Central memory CD8-positive, alpha-beta T cell (primary cell): ENCODE measurements around the gene D2HGDH.
"Not testable (repeated sequence)": the region's sequence is repeated elsewhere in the genome, so short reads cannot be mapped to it uniquely, and the experiment has no call there.

ENCODE experiments used
- ATAC-seq: fragments of 150-1000 bp; cut with Tn5 transposase; replicated peaks from 2 replicates; pipeline ENCODE4 v1.10.0; 2022; ENCODE audit warnings: mild to moderate bottlenecking, moderate FRiP score, moderate number of reproducible peaks; ENCODE audit not compliant: poor library complexity, severe bottlenecking; ENCODE audit errors: extremely low read depth
- DNase-seq, 2 donors: peaks; one replicate each; pipeline ENCODE4 v3.0.0; 2021; ENCODE audit warnings: low spot score in 2 of 2
- H3K27ac Mint-ChIP-seq: one replicate; pipeline ENCODE4 v1.8.0; 2022; ENCODE audit warnings: low read depth, mild to moderate bottlenecking, moderate library complexity, mixed read lengths
- H3K27me3 Mint-ChIP-seq: one replicate; pipeline ENCODE4 v1.8.0; 2022; ENCODE audit warnings: mixed read lengths
- H3K36me3 Mint-ChIP-seq: one replicate; pipeline ENCODE4 v1.8.0; 2022; ENCODE audit warnings: mild to moderate bottlenecking, moderate library complexity, mixed read lengths; ENCODE audit not compliant: insufficient read depth
- H3K4me1 Mint-ChIP-seq: one replicate; pipeline ENCODE4 v1.8.0; 2022; ENCODE audit warnings: mixed read lengths
- H3K4me3 Mint-ChIP-seq: one replicate; pipeline ENCODE4 v1.8.0; 2022; ENCODE audit warnings: mild to moderate bottlenecking, moderate library complexity, mixed read lengths
- H3K9me3 Mint-ChIP-seq: one replicate; pipeline ENCODE4 v1.8.0; 2022; ENCODE audit warnings: mixed read lengths

The D2HGDH gene

GRCh38 chr2:241755777-241756176 lies 21.3 kb downstream of the D2HGDH start:
- Mint-ChIP-seq H3K9me3 (no peaks in the 10 kb centered on the region), H3K27ac (no peak overlapping the region), H3K27me3 (no peaks in the 10 kb centered on the region), H3K4me3 (no peak overlapping the region), H3K4me1 (peaks cover 8% of the 10 kb centered on the region), H3K36me3 (peaks cover 21% of the 10 kb centered on the region)
- DNase-seq (no peak), ATAC-seq (no peak)

- Mint-ChIP-seq H3K36me3 (peaks cover 36% of the 10 kb centered on the region), H3K4me1 (peaks cover 35% of the 10 kb centered on the region), H3K4me3 (no peak overlapping the region), H3K9me3 (no peaks in the 10 kb centered on the region), H3K27me3 (no peaks in the 10 kb centered on the region), H3K27ac (no peak overlapping the region)
- ATAC-seq = no peak
- DNase-seq = no peak
These were observed 24.8 kb downstream of the D2HGDH start for GRCh38 chr2:241759067-241759807.

GRCh38 chr2:241759893-241760292 lies 25.5 kb downstream of the D2HGDH start:
- H3K4me3 Mint-ChIP-seq, H3K27ac Mint-ChIP-seq, H3K27me3 Mint-ChIP-seq, ATAC-seq, H3K9me3 Mint-ChIP-seq, DNase-seq: not testable (repeated sequence)
- Mint-ChIP-seq H3K4me1 (peaks cover 37% of the 10 kb centered on the region), H3K36me3 (peaks cover 36% of the 10 kb centered on the region)

- no peak for ATAC-seq
- no peaks in the 10 kb centered on the region for H3K27me3 Mint-ChIP-seq
- peaks cover 36% of the 10 kb centered on the region for H3K36me3 Mint-ChIP-seq
- H3K9me3 Mint-ChIP-seq = no peaks in the 10 kb centered on the region
- H3K4me1 Mint-ChIP-seq = peaks cover 37% of the 10 kb centered on the region
- H3K27ac Mint-ChIP-seq = peak overlapping the region; percentile 99
- H3K4me3 Mint-ChIP-seq = peak overlapping the region; percentile 45
- DNase-seq = no peak
These were observed 25.9 kb downstream of the D2HGDH start for GRCh38 chr2:241760301-241760771.

GRCh38 chr2:241762321-241762932 lies 28.0 kb downstream of the D2HGDH start:
- H3K4me1 Mint-ChIP-seq = peaks cover 37% of the 10 kb centered on the region
- peak overlapping the region; percentile 78 for H3K4me3 Mint-ChIP-seq
- no peaks in the 10 kb centered on the region for H3K9me3 Mint-ChIP-seq
- H3K36me3 Mint-ChIP-seq = peaks cover 34% of the 10 kb centered on the region
- H3K27ac Mint-ChIP-seq = peak overlapping the region; percentile 99
- ATAC-seq (no peak), DNase-seq (peak in 1 of 2 donors; percentile 25)
- H3K27me3 Mint-ChIP-seq = no peaks in the 10 kb centered on the region

GRCh38 chr2:241762933-241763369 lies 28.5 kb downstream of the D2HGDH start:
- ATAC-seq (peak; percentile 87), DNase-seq (peak; percentile 63 to 90)
- Mint-ChIP-seq H3K9me3 (no peaks in the 10 kb centered on the region), H3K4me3 (peak overlapping the region; percentile 78), H3K27ac (peak overlapping the region; percentile 99), H3K27me3 (no peaks in the 10 kb centered on the region), H3K4me1 (peaks cover 37% of the 10 kb centered on the region), H3K36me3 (peaks cover 33% of the 10 kb centered on the region)

- H3K9me3 Mint-ChIP-seq = no peaks in the 10 kb centered on the region
- DNase-seq (peak in 1 of 2 donors; percentile 68), ATAC-seq (peak; percentile 59)
- H3K36me3 Mint-ChIP-seq = peaks cover 29% of the 10 kb centered on the region
- peak overlapping the region; percentile 99 for H3K27ac Mint-ChIP-seq
- H3K4me1 Mint-ChIP-seq = peaks cover 37% of the 10 kb centered on the region
- H3K27me3 Mint-ChIP-seq = no peaks in the 10 kb centered on the region
- H3K4me3 Mint-ChIP-seq = peak overlapping the region; percentile 78
These were observed 29.3 kb downstream of the D2HGDH start for GRCh38 chr2:241763551-241764274.

- H3K9me3 Mint-ChIP-seq = no peaks in the 10 kb centered on the region
- H3K27ac Mint-ChIP-seq = peak overlapping the region; percentile 99
- H3K4me3 Mint-ChIP-seq = no peak overlapping the region
- peaks cover 25% of the 10 kb centered on the region for H3K36me3 Mint-ChIP-seq
- no peak for ATAC-seq
- H3K4me1 Mint-ChIP-seq = peaks cover 33% of the 10 kb centered on the region
- no peak for DNase-seq
- no peaks in the 10 kb centered on the region for H3K27me3 Mint-ChIP-seq
These were observed 30.1 kb downstream of the D2HGDH start for GRCh38 chr2:241764275-241765241.

- DNase-seq = no peak
- Mint-ChIP-seq H3K4me3 (no peak overlapping the region), H3K27me3 (no peaks in the 10 kb centered on the region), H3K36me3 (peaks cover 10% of the 10 kb centered on the region), H3K4me1 (peaks cover 28% of the 10 kb centered on the region), H3K27ac (no peak overlapping the region), H3K9me3 (no peaks in the 10 kb centered on the region)
- ATAC-seq = no peak
These were observed 33.2 kb downstream of the D2HGDH start for GRCh38 chr2:241767464-241768250.

- Mint-ChIP-seq H3K27ac (no peak overlapping the region), H3K4me3 (no peak overlapping the region), H3K36me3 (peaks cover 4% of the 10 kb centered on the region), H3K4me1 (peaks cover 26% of the 10 kb centered on the region), H3K27me3 (no peaks in the 10 kb centered on the region), H3K9me3 (no peaks in the 10 kb centered on the region)
- DNase-seq (no peak), ATAC-seq (no peak)
These were observed 33.9 kb downstream of the D2HGDH start for GRCh38 chr2:241768251-241768711.

- no peak overlapping the region for H3K4me3 Mint-ChIP-seq
- H3K9me3 Mint-ChIP-seq = no peaks in the 10 kb centered on the region
- H3K4me1 Mint-ChIP-seq = peaks cover 20% of the 10 kb centered on the region
- ATAC-seq (no peak), DNase-seq (peak in 1 of 2 donors; percentile 12)
- H3K27ac Mint-ChIP-seq = no peak overlapping the region
- H3K36me3 Mint-ChIP-seq = peaks cover 1% of the 10 kb centered on the region
- no peaks in the 10 kb centered on the region for H3K27me3 Mint-ChIP-seq
These were observed 34.4 kb downstream of the D2HGDH start for GRCh38 chr2:241768850-241769249.
